ENCODE results near the gene NME7. TPM values are rescaled to one million over a fixed set of nuclear protein-coding genes. Genes with fewer than 3 reads are reported as not detected.
"Not testable (repeated sequence)": the region's sequence is repeated elsewhere in the genome, so short reads cannot be mapped to it uniquely, and the experiment has no call there.

The NME7 gene
- total RNA-seq, 1 donor from 2014 or later, result 28.1 TPM

DNA sequence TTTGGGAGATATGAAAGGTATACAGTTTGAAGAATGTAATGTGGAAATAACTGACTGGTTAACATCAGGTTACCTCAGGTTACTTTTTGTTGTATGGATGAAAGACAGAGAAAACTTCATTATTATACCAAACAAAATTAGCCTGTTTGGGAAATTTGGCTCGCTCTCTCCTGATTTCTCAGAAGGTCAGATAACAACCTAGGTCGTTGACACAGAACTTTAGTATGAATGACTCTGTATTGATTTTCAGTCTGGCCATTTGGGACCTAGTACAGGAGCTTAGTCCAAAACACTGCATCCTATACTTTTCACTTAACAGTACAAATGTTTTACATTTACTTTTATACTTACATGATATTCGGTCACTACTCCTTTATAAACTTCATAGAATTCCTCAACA lies 132.8 kb downstream of the NME7 start:
- DNase-seq (ENCODE audit: low spot score), result no peak

DNA sequence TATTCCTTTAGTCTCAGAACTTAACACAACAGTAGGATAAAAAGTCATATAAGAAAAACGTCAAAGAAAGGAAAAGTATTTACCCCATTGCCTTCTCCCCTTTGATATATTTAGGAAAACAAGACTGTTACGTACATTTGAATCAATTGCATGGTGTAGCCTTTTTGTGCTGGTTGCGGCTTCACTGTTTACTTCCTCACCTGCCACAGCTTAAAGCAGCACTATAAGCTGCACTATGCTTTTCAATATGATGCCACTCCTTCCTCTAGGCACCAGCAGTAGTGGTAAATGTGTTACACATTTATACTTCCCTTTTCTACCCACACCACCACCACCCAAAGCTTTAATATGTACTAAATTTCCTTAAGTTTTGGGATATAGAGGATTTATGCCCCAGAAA lies 150.0 kb downstream of the NME7 start:
- no peak for DNase-seq (ENCODE audit: low spot score)

DNA sequence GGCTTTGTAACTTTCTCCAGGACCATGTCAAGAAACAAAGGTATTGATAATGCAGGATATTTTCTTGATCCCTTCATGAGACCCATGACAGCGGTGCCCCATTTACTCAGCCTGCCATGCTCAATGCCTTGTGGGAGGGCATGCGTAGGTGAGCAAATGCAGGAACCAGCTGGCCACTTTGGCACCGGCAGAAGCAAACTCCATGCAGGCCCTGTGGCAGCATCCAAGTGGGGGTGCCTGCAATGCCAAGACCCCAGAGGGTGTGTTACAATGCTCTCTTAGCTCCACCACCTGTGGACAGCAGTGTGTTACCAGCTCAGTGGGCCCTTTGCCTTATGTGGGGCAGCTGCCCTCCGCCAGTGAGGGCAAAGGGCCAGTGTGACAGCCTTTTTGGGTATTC lies 153.0 kb downstream of the NME7 start:
- DNase-seq (ENCODE audit: low spot score), result no peak

DNA sequence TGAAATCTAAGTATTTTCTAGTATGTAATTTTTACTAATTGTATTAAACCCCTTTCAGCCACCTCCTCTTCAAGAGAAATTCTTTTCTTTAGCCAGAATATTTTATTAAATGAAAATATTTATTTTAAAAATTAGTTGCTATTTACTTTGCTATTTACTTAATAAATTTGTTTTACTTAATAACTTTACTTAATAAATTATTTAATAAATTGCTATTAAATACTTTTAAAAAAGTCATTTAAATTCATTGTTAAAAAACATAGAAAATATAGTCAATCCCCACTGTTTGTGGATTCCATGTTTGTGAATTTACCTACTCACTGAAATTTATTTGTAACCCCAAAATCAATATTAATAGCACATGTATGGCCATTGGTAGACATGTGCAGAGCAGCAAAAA lies 155.5 kb downstream of the NME7 start:
- no peak for DNase-seq (ENCODE audit: low spot score)

DNA sequence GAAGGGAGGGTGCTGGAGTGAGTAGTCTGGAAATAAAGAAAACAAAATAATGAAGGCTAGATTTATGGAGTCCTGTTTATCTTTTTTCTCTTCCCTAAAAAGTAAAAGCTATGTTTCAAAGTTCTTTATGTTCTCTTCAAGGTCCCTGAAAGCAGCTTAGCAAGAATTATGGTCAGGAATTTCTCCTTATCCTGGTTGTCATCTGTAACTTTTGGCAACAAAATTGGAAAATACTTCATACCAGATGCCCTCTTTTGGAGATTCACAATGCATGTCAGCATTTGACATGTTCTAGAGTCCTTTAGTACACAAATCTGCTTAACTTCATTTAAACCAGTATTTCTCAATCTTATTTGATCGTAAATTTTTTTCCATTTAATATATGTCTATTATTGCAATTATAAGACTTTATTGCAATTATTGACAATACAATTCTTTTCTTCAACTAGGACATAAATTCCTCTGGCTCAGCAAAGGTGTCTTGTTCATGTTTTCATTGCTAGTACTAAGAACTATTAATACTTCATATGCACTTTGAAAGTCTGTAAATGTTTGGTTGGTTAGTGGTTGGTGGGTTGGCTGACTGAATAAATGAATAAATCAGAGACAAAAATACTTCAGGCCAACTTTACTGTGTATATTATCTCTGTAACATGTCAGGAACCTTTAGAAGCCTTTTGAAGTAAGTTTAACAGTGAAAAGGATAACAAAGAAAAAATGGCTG lies 159.6 kb downstream of the NME7 start:
- DNase-seq (ENCODE audit: low spot score), result no peak

DNA sequence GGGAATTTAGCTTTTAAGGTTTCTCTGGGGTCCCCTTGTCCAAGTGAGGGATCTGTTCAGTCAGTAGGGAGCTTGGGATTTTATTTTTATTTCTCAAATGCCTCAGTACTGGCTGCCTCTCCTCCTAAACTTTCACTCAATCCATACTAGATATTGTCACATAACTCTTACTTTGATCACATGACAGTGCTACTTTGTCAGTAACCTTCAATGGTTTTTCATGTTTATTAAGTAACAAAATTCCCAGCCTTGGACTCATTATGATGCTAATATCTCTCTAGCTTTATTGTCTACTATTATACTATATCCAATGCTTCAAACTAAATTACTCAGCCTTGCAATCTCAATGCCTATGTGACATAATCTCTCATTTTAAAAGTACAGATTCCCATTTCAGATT lies 163.4 kb downstream of the NME7 start:
- DNase-seq (ENCODE audit: low spot score), result no peak

DNA sequence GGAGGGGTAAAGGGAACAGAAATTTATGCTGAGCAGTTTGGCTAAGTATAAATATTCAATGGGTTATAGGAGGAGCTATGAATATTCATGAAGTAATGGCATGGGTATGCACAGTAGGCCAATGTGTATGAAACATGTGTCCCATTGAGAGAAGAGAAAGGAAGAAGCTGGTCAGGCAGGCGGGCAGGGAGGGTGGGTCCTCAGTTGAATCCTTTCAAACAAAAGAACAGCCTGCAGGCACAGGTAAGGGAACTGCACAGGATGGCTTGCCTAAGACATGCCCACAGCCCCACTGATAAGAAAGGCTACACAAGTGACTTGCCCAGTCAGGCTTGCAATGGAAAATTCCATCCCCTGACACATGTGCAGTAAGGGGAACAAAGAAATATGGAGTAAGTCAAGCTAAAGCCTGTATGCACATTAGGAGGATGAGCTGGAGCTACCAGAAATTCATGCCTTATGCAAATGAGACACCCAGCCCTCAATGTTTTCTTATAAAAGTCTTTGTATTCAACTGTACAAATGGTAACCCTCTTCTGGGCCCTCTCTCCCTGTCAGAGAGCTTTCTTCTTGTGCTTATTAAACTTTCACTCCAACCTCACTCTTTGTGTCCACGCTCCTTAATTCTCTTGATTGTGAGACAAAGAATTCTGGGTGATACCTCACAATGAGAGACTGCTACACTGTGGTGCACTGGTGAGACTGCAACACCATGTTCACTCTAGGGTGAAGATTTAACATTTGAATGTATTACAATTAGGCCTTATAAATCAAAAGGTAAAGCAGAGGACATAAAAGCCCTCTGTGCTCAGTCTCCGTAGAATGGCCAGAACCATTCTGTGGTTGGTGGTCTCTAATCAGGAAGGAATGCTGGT lies 164.6 kb downstream of the NME7 start:
- no peak for DNase-seq (ENCODE audit: low spot score)

DNA sequence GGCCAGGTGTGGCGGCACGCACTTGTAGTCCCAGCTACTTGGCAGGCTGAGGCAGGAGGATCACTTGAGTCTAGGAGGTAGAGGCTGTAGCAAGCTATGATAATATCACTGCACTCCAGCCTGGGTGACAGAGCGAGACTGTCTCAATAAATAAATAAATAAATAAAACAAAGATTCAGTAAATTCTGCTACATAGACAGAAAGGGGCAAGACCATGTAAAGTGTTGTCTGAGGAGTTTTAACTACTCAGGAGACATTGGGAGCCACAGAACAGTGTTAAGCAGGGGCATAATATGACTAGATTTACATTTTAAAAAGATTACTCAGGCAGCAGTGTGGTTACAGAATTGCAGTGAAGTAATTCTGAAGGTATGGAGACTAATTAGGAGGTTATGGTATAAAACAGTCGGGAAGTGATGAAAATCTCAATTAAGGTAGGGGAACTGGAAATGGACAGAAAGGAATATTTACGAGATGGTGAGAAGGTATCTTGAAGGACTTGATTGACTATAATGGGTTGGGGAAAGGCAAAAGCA lies 166.4 kb downstream of the NME7 start:
- no peak for DNase-seq (ENCODE audit: low spot score)

DNA sequence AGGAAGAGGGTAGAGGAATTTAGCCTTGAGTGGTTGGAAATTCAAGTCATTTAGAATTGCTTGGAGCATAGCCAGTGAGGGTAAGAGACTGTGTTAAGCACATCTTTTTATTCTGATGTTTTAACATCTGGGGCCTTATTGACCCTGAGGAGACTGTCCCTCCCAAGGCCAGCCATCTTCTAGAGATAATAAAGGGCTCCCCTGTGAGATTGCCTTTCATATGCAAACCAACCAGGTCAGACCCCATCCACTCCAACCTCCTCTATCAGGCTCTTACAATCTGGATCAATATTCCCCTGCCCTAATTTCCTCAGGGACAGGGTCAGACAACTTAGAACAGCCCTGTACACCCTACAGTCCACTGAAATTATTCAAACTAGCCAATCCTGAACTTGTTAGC lies 167.3 kb downstream of the NME7 start:
- DNase-seq (ENCODE audit: low spot score), result no peak

DNA sequence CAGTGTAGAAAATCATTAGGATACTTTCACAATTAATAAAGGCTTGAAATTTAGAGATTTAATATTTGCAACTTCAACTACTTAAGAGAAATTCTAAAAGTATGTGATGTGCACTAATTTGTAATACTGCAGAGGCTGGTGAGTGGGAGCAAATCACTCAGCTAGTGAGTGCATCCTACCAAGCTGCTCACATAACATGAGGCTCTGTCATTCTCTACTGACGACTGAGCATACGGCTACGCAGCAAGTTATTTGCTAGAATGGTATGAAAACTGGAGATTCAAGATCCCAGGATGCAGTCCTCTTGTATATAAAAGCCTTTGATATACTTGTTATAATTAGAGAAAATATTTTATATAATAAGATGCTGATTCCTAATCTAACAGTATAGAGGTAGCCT lies 171.0 kb downstream of the NME7 start:
- no peak for DNase-seq (ENCODE audit: low spot score)

DNA sequence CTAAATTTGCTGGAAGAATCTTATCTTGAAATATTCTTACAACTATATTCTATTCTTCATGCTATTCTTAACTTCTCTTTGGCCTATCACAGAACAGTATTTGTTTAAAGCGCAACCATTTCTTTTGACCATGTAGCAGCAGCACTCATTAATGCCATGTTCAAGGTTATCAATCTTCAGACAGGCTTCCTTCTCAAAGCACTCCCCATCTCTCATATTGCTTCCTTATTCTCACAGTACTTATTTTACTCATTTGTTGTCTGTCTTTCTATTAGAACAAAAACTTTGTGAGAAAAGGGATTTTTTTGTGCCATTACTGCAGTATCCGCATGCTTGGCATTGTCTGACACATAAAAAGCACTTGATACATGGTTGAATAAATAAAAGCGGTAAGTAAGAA lies 171.4 kb downstream of the NME7 start:
- DNase-seq (ENCODE audit: low spot score), result no peak

DNA sequence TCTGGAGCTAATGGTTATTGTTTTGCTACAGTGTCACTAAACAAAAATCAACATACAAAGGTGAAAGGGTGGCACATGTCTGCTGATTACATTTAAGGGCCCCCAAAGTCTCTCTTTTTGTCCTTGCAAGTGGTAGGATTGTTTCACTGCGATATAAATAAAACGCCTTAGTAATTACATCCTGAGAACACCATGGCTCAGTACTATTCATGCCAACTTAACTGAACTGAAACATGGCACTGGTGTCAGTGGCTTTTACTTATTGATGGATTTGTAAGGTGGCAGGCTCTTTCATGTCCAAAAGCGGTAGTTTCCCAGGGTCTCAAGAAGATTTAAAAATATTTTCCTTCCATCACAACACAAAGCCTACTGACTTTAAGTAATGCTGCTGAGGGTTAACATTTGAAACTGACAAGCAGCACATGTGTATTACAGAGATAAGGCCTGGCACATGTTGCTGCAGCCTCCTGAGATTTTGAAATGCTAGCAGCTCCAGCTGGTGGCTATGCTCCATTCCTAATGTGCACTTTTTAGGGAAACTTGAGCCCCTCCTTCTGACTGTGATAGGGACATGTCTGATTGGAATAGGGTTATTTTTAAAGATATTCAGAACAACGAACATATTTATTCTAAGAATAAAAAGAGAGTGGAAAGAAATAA lies 174.3 kb downstream of the NME7 start:
- no peak for DNase-seq (ENCODE audit: low spot score)

DNA sequence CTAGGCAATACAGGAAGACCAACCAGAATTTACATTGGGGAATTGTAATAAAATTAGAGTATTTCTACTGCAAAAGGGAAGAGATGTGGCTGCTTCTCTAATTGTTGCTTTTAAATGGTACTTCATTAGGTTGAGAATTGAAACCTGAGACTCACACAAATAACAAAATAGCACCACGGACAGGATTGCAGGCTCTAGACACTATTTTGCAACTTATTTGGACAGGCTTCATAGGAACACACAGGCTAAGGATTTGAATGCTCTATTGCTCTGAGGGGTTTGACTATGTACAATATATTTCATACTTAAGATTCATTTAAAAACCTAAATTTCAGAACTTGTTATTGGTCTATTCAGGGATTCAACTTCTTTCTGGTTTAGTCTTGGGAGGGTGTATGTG lies 181.5 kb downstream of the NME7 start:
- DNase-seq (ENCODE audit: low spot score), result no peak

DNA sequence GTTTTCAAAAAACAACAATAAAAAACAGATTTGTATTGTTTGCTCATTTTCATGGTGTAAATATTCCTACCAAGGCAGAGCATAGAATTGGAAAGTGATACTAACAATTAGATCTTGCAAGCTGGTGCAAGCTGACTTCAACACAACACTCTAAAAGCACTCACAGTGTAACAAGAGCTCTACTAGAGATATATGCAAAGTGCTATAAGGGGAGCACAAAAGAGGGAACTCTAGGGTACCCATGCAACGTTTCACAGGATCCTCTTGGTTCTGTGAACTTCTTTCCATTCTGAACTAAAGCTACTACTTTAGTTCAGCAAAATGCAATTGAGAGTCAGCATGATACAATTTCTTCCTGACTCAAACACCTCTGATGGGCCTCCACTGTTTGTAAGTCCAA lies 182.8 kb downstream of the NME7 start:
- no peak for DNase-seq (ENCODE audit: low spot score)

DNA sequence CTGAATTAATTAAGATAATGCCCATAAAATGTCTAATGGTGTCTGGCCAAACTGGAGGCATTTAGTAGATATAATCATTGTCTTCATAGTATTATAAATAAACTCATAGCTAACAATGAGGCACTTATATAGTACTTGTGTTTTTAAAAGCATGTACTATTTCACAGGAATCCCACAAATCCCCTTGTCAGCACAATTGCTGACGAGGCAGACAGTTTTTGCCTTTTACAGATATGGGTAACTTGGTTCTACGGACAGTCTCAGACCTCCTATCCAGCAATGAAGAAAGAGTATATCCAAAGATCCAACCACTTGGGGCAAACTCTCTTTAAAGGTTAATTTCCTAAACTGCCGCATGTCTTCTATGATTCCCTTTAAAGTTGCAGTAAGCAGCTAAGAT lies 187.4 kb downstream of the NME7 start:
- no peak for DNase-seq (ENCODE audit: low spot score)

DNA sequence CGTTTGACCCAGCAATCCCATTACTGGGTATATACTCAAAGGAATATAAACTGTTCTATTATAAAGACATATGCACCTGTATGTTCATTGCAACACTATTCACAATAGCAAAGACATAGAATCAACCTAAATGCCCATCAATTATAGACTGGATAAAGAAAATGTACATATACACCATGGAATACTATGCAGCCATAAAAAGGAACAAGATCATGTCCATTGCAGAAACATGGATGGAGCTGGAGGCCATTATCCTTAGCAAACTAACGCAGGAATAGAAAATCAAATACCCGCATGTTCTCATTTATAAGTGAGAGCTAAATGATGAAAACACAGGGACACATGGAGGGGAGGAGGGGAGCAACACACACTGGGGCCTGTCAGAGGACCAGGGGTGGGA lies 188.2 kb downstream of the NME7 start:
- DNase-seq (ENCODE audit: low spot score), result not testable (repeated sequence)

DNA sequence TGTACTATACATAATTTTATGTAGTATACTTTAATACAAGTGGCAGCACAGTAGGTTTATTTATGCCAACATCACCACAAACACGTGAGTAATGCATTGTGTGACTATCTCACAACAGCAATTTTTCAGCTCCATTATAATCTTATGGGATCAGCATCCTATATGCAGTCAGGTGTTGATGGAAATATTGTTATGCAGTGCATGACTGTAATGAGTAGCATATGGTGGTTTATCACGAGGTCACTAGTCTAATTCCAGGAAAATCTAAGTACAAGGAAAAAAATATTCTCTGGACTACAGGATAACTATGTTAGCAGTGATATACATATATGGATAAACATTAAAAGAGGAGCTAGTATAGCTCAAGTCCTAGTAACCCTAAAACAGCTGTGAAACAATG lies 192.1 kb downstream of the NME7 start:
- no peak for DNase-seq (ENCODE audit: low spot score)

DNA sequence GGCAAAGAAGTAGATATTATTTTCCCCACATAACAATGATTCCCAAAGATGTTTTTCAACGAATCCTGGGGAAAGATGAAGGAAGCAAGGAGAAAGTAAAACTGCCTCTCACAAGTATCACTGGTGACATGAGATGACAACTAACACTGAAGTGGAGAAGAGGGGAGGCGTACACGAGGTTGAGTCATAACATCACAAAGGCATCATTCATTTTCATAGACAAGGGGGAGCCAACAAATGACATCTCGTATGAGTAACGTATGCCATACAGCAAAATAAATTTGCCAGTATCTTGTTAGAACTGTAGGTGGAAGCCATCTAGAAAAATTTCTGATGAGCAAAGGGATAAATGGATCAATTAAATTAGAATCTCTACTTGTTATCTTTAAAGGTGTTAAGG lies 204.5 kb downstream of the NME7 start:
- no peak for DNase-seq (ENCODE audit: low spot score)

DNA sequence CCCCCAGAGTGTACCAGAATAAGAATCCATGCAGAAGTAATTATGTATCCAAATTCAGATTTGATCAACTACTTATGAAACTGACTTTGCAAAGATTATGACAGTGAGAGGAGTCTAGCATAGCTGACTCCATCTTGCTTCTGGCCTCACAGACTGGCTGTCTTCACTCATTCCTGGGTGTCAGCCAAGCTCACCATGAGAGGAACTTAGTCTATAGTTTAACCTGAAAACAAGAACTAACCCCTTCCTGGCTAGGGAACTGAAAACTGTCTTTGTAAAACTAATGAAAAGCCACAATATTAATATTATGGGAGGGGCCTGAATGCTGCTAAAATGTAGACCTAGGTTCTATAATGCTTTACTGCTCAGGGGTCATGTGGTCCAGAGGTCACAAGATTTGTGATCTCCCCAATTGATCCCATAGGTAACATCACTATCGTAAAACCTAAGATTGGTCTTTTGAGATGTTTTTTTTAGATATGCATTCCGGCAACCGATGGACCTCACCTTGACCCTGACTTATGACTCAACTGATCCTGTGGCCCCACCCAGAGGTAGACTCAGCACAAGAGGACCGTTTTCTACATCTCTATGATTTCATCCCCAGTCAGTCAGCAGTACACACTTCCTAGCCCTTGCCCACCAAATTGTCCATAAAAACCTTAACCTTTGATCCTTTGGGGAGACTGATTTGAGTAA lies 206.0 kb downstream of the NME7 start:
- DNase-seq (ENCODE audit: low spot score), result no peak

DNA sequence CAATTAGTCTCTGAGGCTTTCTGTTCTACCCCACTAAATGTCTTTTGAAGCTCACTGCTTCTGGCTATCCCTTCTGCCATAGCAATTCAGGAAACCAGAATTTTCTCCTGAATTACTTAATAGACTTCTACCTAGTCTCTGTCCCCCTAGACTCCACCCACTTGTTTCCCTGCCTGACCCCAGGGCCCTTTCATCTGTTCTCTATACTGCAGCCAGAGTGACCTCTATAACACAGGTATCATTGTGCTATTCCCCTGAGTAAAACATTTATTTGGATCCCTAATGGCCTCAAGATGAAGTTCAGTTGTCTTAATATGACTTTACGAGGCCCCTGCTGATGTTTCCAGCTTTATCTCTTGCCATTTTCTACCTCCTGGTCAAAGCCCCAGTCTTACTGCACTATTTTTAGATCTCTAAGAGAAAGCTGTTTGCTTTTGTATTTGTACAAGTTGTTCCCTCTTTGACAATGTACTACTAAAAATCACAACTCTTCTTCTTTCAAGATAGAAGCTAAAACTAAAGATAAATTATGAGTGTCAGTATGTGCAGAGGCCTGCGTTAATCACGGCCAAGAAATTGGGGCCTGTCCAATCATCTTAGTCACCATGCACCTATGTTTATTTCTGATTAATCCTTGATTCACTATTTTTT lies 206.6 kb downstream of the NME7 start:
- DNase-seq (ENCODE audit: low spot score), result no peak

DNA sequence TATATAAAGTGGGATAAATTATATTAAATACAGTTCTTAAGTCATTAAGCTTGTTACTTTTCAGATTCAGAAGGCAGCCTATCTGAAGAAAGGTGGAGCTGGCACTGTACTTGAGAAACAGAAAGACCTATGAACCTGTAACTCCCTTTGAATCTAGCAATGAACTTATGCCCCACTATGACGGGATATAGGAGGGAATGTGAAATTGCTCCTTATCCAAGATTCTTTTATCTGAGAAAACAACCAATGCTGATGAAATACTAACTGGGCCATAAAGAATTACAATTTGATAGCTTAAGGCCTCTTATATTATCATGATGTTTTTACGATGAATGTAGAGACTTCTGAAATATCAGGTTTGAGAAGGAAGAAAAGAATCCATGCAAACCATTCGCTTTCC lies 211.0 kb downstream of the NME7 start:
- no peak for DNase-seq (ENCODE audit: low spot score)
